Stimulated activated CD4-positive, alpha-beta T cell treated with anti-CD3 and anti-CD28 coated beads, TNF-alpha, amount 100 ng/mL, for 4 hours (primary cell): Measurements from ENCODE around the gene EHMT1.
"Not testable (repeated sequence)": the region's sequence is repeated elsewhere in the genome, so short reads cannot be mapped to it uniquely, and the experiment has no call there.

ENCODE experiments used
- DNase-seq, 3 experiments: peaks; one replicate each; pipeline ENCODE4 v3.0.0-alpha.2; 2020; ENCODE audit warnings: low read depth in 3 of 3

Gene EHMT1

DNA sequence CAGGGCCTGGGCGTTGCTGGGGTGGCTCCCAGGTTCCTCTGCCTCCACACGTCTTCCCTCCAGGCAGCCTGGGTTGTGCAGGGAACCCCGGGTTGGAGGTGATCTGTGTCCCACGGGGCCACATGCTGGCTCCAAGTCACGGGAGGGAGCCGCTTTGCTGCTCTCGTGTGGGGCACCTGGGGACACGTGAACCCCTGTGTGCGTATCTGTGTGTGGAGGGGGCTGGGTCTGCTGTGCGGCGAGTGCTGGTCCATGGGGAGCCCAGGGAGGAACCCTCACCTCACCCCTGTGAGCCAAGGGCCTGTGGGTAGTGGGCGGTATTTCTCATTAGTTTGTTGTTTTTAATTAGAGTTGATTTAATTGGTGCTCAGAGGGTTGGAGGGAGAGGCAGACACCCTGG lies 266.3 kb downstream of the EHMT1 start:
- not testable (repeated sequence) for DNase-seq
